HEK293T (cell line): ENCODE data around the gene PCBP3.
"Not testable (repeated sequence)": the region's sequence is repeated elsewhere in the genome, so short reads cannot be mapped to it uniquely, and the experiment has no call there.

Experiments used
- CTCF ChIA-PET: fragments of 350-600 bp; formaldehyde crosslinking; extraction: SDS; loops from one replicate; lab custom pipeline; 2021; ENCODE audit warnings: antibody characterized with exemption, inconsistent platforms; lab: Yijun Ruan, JAX
- POLR2A ChIA-PET: fragments of 350-600 bp; formaldehyde crosslinking; extraction: SDS; loops from one replicate; lab custom pipeline; 2020; ENCODE audit warnings: antibody characterized with exemption, inconsistent platforms; lab: Yijun Ruan, JAX
- DNase-seq: peaks from one replicate; pipeline ENCODE4 v3.0.0; 2012; ENCODE audit warnings: mixed read lengths; ENCODE audit errors: extremely low spot score
- ARNT ChIP-seq: fragments of 450-650 bp; IDR thresholded peaks from 2 replicates; pipeline ENCODE4 v1.6.1; 2017; ENCODE audit warnings: mild to moderate bottlenecking
- BHLHE40 ChIP-seq: fragments of 450-650 bp; IDR thresholded peaks from 2 replicates; pipeline ENCODE4 v1.6.1; 2016; ENCODE audit warnings: mild to moderate bottlenecking, moderate library complexity, borderline replicate concordance
- CTBP1 ChIP-seq: fragments of 450-650 bp; IDR thresholded peaks from 2 replicates; pipeline ENCODE4 v1.6.1; 2016; ENCODE audit warnings: borderline replicate concordance
- ELF4 ChIP-seq: fragments of 450-650 bp; IDR thresholded peaks from 2 replicates; pipeline ENCODE4 v1.6.1; 2017; ENCODE audit warnings: antibody characterized with exemption
- FOXA1 ChIP-seq: fragments of 450-650 bp; IDR thresholded peaks from 2 replicates; pipeline ENCODE4 v1.6.1; 2016; ENCODE audit warnings: mild to moderate bottlenecking
- FOXK2 ChIP-seq: fragments of 450-650 bp; IDR thresholded peaks from 2 replicates; pipeline ENCODE4 v1.6.1; 2016; ENCODE audit warnings: mild to moderate bottlenecking
- FOXM1 ChIP-seq: fragments of 450-650 bp; IDR thresholded peaks from 2 replicates; pipeline ENCODE4 v1.6.1; 2017; ENCODE audit warnings: mild to moderate bottlenecking, borderline replicate concordance
- HDGF ChIP-seq: fragments of 450-650 bp; IDR thresholded peaks from 2 replicates; pipeline ENCODE4 v1.6.1; 2017; ENCODE audit warnings: antibody characterized with exemption, borderline replicate concordance
- L3MBTL2 ChIP-seq: fragments of 450-650 bp; conservative IDR thresholded peaks from 2 replicates; pipeline ENCODE4 v1.6.1; 2016; ENCODE audit warnings: mild to moderate bottlenecking
- LEF1 ChIP-seq: fragments of 450-650 bp; IDR thresholded peaks from 2 replicates; pipeline ENCODE4 v1.6.1; 2017; ENCODE audit warnings: mild to moderate bottlenecking, borderline replicate concordance
- NFRKB ChIP-seq: fragments of 450-650 bp; IDR thresholded peaks from 2 replicates; pipeline ENCODE4 v1.6.1; 2016; ENCODE audit warnings: mild to moderate bottlenecking, moderate library complexity
- PKNOX1 ChIP-seq: fragments of 450-650 bp; IDR thresholded peaks from 2 replicates; pipeline ENCODE4 v1.6.1; 2016
- SP1 ChIP-seq: fragments of 450-650 bp; IDR thresholded peaks from 2 replicates; pipeline ENCODE4 v1.6.1; 2017
- SUZ12 ChIP-seq: fragments of 450-650 bp; IDR thresholded peaks from 2 replicates; pipeline ENCODE4 v1.6.1; 2016; ENCODE audit warnings: mild to moderate bottlenecking
- TARDBP ChIP-seq: fragments of 450-650 bp; IDR thresholded peaks from 2 replicates; pipeline ENCODE4 v1.6.1; 2016
- ZNF384 ChIP-seq: fragments of 450-650 bp; IDR thresholded peaks from 2 replicates; pipeline ENCODE4 v1.6.1; 2016

The PCBP3 gene

GRCh38 chr21:45598666-45599065 is 44.9 kb upstream of the PCBP3 start:
- ChIA-PET POLR2A (no interaction called here), CTCF (interaction anchor here (4.5 kb wide), 1 partner anchor 43 kb away, joined by 30 read pairs; no protein-coding TSS in a partner anchor)
- TF ChIP-seq FOXK2 (no peak), CTBP1 (no peak), ELF4 (no peak)
- DNase-seq, result no peak

GRCh38 chr21:45599146-45599581 is 44.4 kb upstream of the PCBP3 start:
- CTCF ChIA-PET, result no interaction called here
- DNase-seq, result no peak
- POLR2A ChIA-PET, result no interaction called here
- TF ChIP-seq PKNOX1 (no peak), FOXM1 (no peak)

GRCh38 chr21:45600248-45600647 is 43.3 kb upstream of the PCBP3 start:
- ChIA-PET POLR2A (no interaction called here), CTCF (no interaction called here)
- DNase-seq, result no peak
- no peak for TF ChIP-seq BHLHE40
- no peak for TF ChIP-seq FOXK2

- no peak for TF ChIP-seq ARNT
- no peak for TF ChIP-seq L3MBTL2
- TF ChIP-seq CTBP1, result no peak
- no peak for TF ChIP-seq NFRKB
- TF ChIP-seq SUZ12, result no peak
- no peak for TF ChIP-seq ZNF384
- TF ChIP-seq PKNOX1, result no peak
- no peak for TF ChIP-seq FOXM1
- no peak for TF ChIP-seq LEF1
- TF ChIP-seq BHLHE40, result no peak
- no peak for TF ChIP-seq HDGF
- no peak for TF ChIP-seq TARDBP
- no peak for TF ChIP-seq ELF4
- TF ChIP-seq FOXA1, result no peak
- POLR2A ChIA-PET, result interaction anchor here (1.3 kb wide), 1 partner anchor 45 kb away, joined by 4 read pairs; no protein-coding TSS in a partner anchor
- DNase-seq, result no peak
- CTCF ChIA-PET, result no interaction called here
Observed at GRCh38 chr21:45601551-45601950, 42.0 kb upstream of the PCBP3 start.

- no peak for DNase-seq
- ChIA-PET CTCF (no interaction called here), POLR2A (interaction anchor here (1.3 kb wide), 1 partner anchor 46 kb away, joined by 4 read pairs; no protein-coding TSS in a partner anchor)
- no peak for TF ChIP-seq TARDBP
- no peak for TF ChIP-seq FOXA1
- TF ChIP-seq ARNT, result no peak
- TF ChIP-seq PKNOX1, result no peak
- no peak for TF ChIP-seq CTBP1
- TF ChIP-seq HDGF, result no peak
Observed at GRCh38 chr21:45602106-45602505, 41.4 kb upstream of the PCBP3 start.

GRCh38 chr21:45603481-45603880 is 40.0 kb upstream of the PCBP3 start:
- no peak for DNase-seq
- ChIA-PET POLR2A (no interaction called here), CTCF (no interaction called here)
- no peak for TF ChIP-seq BHLHE40
- TF ChIP-seq ZNF384, result no peak
- no peak for TF ChIP-seq FOXA1
- no peak for TF ChIP-seq NFRKB
- no peak for TF ChIP-seq ELF4
- TF ChIP-seq SP1, result no peak
- TF ChIP-seq FOXM1, result no peak
- no peak for TF ChIP-seq CTBP1

GRCh38 chr21:45604681-45605080 is 38.8 kb upstream of the PCBP3 start:
- CTCF ChIA-PET, DNase-seq, POLR2A ChIA-PET: not testable (repeated sequence)
